ENCODE results near the gene PELI1.

PELI1 gene

GRCh38 chr2:64054161-64054915 lies 89.9 kb downstream of the PELI1 start:
- DNase-seq (ENCODE audit: low read depth in 1 of 2, low spot score in 1 of 2) = no peak
- no peak for TF ChIP-seq JUND (IDR thresholded peaks at IDR 0.05; ENCODE audit: low read depth)
- in situ Hi-C loops (cut with HindIII; ENCODE audit: low pct_unique_long_range_greater_than_20kb, low sequenced_read_pairs) = no loop called here

- in situ Hi-C loops (cut with HindIII; ENCODE audit: low pct_unique_long_range_greater_than_20kb, low sequenced_read_pairs) = no loop called here
- no peak for TF ChIP-seq JUND (IDR thresholded peaks at IDR 0.05; ENCODE audit: low read depth)
- no peak for DNase-seq (ENCODE audit: low read depth in 1 of 2, low spot score in 1 of 2)
These were observed 91.6 kb downstream of the PELI1 start for GRCh38 chr2:64052463-64053241.

GRCh38 chr2:64049633-64050220 lies 94.5 kb downstream of the PELI1 start:
- TF ChIP-seq JUND (IDR thresholded peaks at IDR 0.05; ENCODE audit: low read depth) = no peak
- peak; percentile 41 to 74 for DNase-seq (ENCODE audit: low read depth in 1 of 2, low spot score in 1 of 2)
- in situ Hi-C loops (cut with HindIII; ENCODE audit: low pct_unique_long_range_greater_than_20kb, low sequenced_read_pairs) = no loop called here

GRCh38 chr2:64045938-64046337 lies 98.3 kb downstream of the PELI1 start:
- in situ Hi-C loops (cut with HindIII; ENCODE audit: low pct_unique_long_range_greater_than_20kb, low sequenced_read_pairs) = no loop called here
- no peak for DNase-seq (ENCODE audit: low read depth in 1 of 2, low spot score in 1 of 2)
- TF ChIP-seq JUND (IDR thresholded peaks at IDR 0.05; ENCODE audit: low read depth) = no peak

Data from T47D (cell line).